Cardiac muscle cell (in vitro differentiated cells and primary cell): Measurements from ENCODE around the gene NCF2. TPM values are rescaled to one million over a fixed set of nuclear protein-coding genes. Genes with fewer than 3 reads are reported as not detected.

Experiments used
- DNase-seq, 2 donors: peaks; one replicate each; pipeline versions ENCODE4 v3.0.0 to v3.0.0-alpha.2; 2010 to 2017; ENCODE audit warnings: low read depth in 1 of 2, low spot score in 1 of 2
- H3K27ac ChIP-seq: fragments of 200-600 bp; sonication (generic); 2 replicates; pipeline ENCODE4 v1.5.1; 2016
- H3K27me3 ChIP-seq: fragments of 200-600 bp; sonication (generic); 2 replicates; pipeline ENCODE4 v1.6.0; 2016; ENCODE audit warnings: control low read depth
- H3K36me3 ChIP-seq: fragments of 200-600 bp; sonication (generic); 2 replicates; pipeline ENCODE4 v1.5.1; 2016; ENCODE audit warnings: control low read depth
- H3K4me1 ChIP-seq: fragments of 200-600 bp; sonication (generic); 2 replicates; pipeline ENCODE4 v1.8.1; 2017; ENCODE audit warnings: low read depth, mild to moderate bottlenecking, mixed run types
- H3K4me3 ChIP-seq: fragments of 200-600 bp; sonication (generic); 2 replicates; pipeline ENCODE4 v1.5.1; 2016; ENCODE audit warnings: mild to moderate bottlenecking
- H3K9me3 ChIP-seq: fragments of 200-600 bp; sonication (generic); 2 replicates; pipeline ENCODE4 v1.5.1; 2017; ENCODE audit warnings: low read depth, mild to moderate bottlenecking, control low read depth
- CTCF ChIP-seq: IDR thresholded peaks from 2 replicates; pipeline ENCODE4 v1.5.1; 2012; ENCODE audit warnings: low read depth, mild to moderate bottlenecking, low read length
- polyA plus RNA-seq: library from polyadenylated mRNA; unstranded; fragments of >200 nt; fragmentation: Nextera tagmentation; extraction: Ambion mirVana; gene quantifications from 2 replicates; pipeline ENCODE4 v1.2.1, GENCODE V29; 2016
- total RNA-seq: library from RNA; depleted of rRNA; stranded (reverse); fragments of >200 nt; gene quantifications from 2 replicates; pipeline ENCODE4 v1.2.3, GENCODE V29; 2016

Gene NCF2
- total and polyA plus RNA-seq, 2 experiments from 2014 or later = 0.06 to 1.5 TPM

DNA sequence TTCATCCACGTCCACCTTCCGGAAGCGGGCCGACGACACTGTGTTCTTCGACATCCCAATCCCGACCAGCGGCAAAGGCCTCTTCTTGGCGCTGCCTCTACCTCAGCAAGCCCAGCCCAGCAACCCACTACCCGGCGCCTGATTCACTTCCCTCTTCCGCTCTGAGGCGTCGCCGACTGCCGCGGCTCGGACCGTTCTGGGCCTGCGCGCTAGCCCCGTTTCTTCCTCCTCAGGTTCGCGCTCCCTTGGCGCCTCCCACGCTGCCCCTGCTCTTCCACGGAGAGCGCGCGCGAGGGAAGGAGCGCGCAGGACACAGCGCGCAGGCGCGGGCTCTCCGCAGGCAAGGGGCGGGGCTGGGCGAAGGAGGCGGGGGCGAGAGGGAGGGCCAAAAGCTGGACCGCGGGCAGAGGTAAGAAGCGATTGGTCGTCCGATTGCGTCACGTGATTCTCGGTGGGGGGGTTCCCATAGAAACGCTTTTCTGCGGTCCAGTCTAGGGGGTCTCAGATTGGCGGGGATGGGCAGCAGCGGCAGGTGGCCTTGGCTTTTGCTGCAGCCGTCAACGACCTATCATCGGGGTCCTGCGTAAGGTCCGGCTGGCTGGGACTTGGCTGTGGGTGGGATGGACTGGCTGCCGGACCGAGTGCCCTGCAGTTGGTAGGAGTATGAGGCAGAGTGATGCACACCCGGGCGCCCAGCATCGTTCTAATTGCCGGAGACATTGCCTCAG lies 45.5 kb upstream of the NCF2 start, which contains the start of gene ARPC5:
Gene ARPC5 (minus strand): TSS at position 178 of the 728 bp plus-strand sequence. CDS start 124 bp downstream, at position 54.
- Histone ChIP-seq H3K4me3 (peak within 1 kb of the TSS; percentile 68), H3K9me3 (no peaks in the 10 kb centered on the region), H3K36me3 (peaks cover 4% of the 10 kb centered on the region), H3K27ac (peak within 1 kb of the TSS; percentile 98), H3K4me1 (peaks cover 46% of the 10 kb centered on the region), H3K27me3 (no peaks in the 10 kb centered on the region)
- peak; percentile 97 to 99 for DNase-seq
- no peak for TF ChIP-seq CTCF

DNA sequence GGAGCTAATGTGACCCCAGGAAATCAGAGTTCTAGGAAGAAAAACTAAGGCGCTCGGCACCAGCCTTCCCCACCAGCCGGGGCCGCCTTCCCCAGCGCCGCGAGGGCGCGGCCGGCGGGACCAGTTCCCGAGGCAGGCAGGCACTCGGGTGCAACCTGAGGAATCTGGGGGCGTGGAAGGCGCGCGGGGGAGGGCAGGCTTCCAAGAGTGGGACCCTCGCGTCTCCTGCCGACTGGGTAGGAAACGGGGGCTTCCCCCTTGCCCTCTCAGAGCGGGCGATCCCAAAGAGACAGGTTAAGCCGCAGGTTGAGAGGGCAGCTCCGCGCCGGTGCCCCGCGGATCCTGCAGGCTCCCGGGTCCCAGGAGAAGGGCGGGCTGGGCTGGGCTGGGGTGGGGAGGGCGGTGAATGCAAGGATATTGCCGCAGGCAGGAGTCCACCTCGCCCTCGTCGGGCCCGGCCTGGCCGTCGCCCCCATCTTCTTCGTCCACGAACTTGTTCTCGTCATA lies 44.9 kb upstream of the NCF2 start:
- TF ChIP-seq CTCF = no peak
- H3K9me3 ChIP-seq = no peaks in the 10 kb centered on the region
- no peaks in the 10 kb centered on the region for H3K27me3 ChIP-seq
- H3K36me3 ChIP-seq = peaks cover 10% of the 10 kb centered on the region
- H3K27ac ChIP-seq = peak overlapping the region; percentile 98
- peaks cover 40% of the 10 kb centered on the region for H3K4me1 ChIP-seq
- peak; percentile 50 to 59 for DNase-seq
- H3K4me3 ChIP-seq = peak overlapping the region; percentile 68

GRCh38 chr1:183634429-183635065 lies 44.3 kb upstream of the NCF2 start:
- Histone ChIP-seq H3K4me3 (peak overlapping the region; percentile 68), H3K9me3 (no peaks in the 10 kb centered on the region), H3K27ac (peak overlapping the region; percentile 98), H3K36me3 (peaks cover 16% of the 10 kb centered on the region), H3K27me3 (no peaks in the 10 kb centered on the region), H3K4me1 (peaks cover 34% of the 10 kb centered on the region)
- no peak for DNase-seq
- TF ChIP-seq CTCF = no peak

- TF ChIP-seq CTCF = peak; percentile 62
- Histone ChIP-seq H3K27me3 (no peaks in the 10 kb centered on the region), H3K27ac (peak overlapping the region; percentile 98), H3K4me1 (peaks cover 29% of the 10 kb centered on the region), H3K9me3 (no peaks in the 10 kb centered on the region), H3K4me3 (peak overlapping the region; percentile 68), H3K36me3 (peaks cover 22% of the 10 kb centered on the region)
- peak; percentile 83 to 92 for DNase-seq
These were observed 43.6 kb upstream of the NCF2 start for GRCh38 chr1:183633676-183634343.

- Histone ChIP-seq H3K27ac (peak overlapping the region; percentile 98), H3K36me3 (peaks cover 29% of the 10 kb centered on the region), H3K27me3 (no peaks in the 10 kb centered on the region), H3K9me3 (no peaks in the 10 kb centered on the region), H3K4me1 (peaks cover 21% of the 10 kb centered on the region), H3K4me3 (peak overlapping the region; percentile 68)
- no peak for TF ChIP-seq CTCF
- no peak for DNase-seq
These were observed 42.7 kb upstream of the NCF2 start for GRCh38 chr1:183632964-183633363.
